ENCODE data around the gene SLC6A7.

Gene SLC6A7

DNA sequence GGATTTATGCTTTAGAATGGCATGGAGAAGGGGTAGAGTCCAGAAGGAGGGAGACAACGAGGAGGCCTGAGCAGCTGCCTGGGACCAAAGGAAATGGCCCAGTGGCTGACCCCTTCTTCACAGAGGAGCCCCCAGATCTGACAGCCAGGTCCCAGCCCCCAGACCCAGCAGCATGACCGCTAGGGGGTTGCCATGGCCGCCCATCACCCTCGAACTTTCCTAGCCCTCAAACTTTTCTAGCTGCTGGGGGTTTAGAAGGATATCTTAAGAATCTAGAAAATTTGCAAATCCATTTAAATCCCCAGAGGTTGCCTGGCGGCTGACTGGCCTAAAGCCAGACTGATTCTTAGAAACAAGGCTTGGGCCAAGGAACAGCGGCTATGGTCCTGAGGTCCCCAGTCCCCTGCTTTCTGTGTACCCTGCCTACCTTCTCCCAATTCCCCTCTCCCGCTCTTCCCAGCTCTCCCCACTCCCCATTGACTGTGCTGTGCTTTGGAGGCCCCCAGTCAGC is 35.2 kb upstream of the SLC6A7 start:
- H2AFZ ChIP-seq (ENCODE audit: low read depth) = no peak overlapping the region
- H3K4me1 ChIP-seq (ENCODE audit: low read depth, poor library complexity, severe bottlenecking) = peaks cover 4% of the 10 kb centered on the region
- no peak overlapping the region for H3K27ac ChIP-seq
- no peaks in the 10 kb centered on the region for H3K27me3 ChIP-seq (ENCODE audit: insufficient read depth, low read depth)
- no peaks in the 10 kb centered on the region for H3K79me2 ChIP-seq (ENCODE audit: insufficient read depth, low read depth)
- no peaks in the 10 kb centered on the region for H3K36me3 ChIP-seq (ENCODE audit: insufficient read depth)
- no peak overlapping the region for H3K4me2 ChIP-seq
- no peak overlapping the region for H3K4me3 ChIP-seq (IDR thresholded peaks at IDR 0.05; ENCODE audit: insufficient read depth, low read depth, low read length)
- no peaks in the 10 kb centered on the region for H4K20me1 ChIP-seq (ENCODE audit: insufficient read depth)
- H3K9ac ChIP-seq = no peak overlapping the region
- TF ChIP-seq, protein P1, sequence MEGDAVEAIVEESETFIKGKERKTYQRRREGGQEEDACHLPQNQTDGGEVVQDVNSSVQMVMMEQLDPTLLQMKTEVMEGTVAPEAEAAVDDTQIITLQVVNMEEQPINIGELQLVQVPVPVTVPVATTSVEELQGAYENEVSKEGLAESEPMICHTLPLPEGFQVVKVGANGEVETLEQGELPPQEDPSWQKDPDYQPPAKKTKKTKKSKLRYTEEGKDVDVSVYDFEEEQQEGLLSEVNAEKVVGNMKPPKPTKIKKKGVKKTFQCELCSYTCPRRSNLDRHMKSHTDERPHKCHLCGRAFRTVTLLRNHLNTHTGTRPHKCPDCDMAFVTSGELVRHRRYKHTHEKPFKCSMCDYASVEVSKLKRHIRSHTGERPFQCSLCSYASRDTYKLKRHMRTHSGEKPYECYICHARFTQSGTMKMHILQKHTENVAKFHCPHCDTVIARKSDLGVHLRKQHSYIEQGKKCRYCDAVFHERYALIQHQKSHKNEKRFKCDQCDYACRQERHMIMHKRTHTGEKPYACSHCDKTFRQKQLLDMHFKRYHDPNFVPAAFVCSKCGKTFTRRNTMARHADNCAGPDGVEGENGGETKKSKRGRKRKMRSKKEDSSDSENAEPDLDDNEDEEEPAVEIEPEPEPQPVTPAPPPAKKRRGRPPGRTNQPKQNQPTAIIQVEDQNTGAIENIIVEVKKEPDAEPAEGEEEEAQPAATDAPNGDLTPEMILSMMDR (conservative IDR thresholded peaks at IDR 0.05; ENCODE audit: low read depth, low read length) = no peak

DNA sequence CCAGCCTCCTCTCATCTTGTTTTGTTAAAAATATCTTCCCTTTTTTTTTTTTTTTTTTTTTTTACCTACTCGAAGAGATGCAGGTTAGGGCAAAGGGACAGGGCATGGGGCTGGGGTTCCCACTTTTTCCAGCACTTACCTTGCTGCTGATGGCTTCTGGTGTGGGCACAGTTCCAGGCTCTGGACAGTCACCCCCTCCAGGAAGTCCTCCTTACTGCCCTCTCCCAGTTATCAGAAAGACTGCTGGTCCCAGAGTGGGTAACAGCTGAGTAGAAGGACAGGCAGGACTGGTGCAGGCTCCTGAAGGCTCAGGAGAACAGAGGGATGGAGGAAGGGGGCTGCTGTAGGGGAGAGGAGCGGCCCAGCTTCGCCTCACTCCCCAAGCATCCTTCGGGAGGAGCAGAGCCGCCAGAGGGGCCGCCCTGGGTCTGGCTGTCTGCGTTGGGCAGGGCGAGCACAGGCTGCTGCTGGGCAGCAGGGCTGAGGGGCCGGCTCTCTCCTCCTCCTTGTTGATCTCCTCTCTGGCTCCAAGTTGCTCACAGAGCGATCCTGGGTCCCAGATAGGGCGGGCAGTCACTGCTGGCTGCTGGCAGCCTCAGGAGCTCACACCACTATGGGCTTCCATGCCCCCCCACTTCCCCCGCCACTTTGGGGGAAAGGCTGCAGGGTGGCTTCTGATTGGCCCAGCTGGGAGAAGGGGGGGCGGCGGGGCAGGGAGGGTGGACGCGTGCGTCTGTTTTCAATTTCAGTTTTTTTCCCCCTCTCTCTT is 34.4 kb upstream of the SLC6A7 start, which contains the start of gene PDGFRB:
Gene PDGFRB (minus strand): TSS at position 588 of the 769 bp plus-strand sequence. CDS start 18,798 bp downstream, outside the sequence.
- Histone ChIP-seq H4K20me1 (ENCODE audit: insufficient read depth) (no peaks in the 10 kb centered on the region), H3K9ac (peak within 1 kb of the TSS; percentile 65), H2AFZ (ENCODE audit: low read depth) (peak within 1 kb of the TSS; percentile 93), H3K4me1 (ENCODE audit: low read depth, poor library complexity, severe bottlenecking) (peaks cover 4% of the 10 kb centered on the region), H3K79me2 (ENCODE audit: insufficient read depth, low read depth) (no peaks in the 10 kb centered on the region), H3K27ac (no peak within 1 kb of the TSS), H3K27me3 (ENCODE audit: insufficient read depth, low read depth) (no peaks in the 10 kb centered on the region), H3K4me2 (peak within 1 kb of the TSS; percentile 66), H3K4me3 (IDR thresholded peaks at IDR 0.05; ENCODE audit: insufficient read depth, low read depth, low read length) (no peak within 1 kb of the TSS), H3K36me3 (ENCODE audit: insufficient read depth) (no peaks in the 10 kb centered on the region)
- TF ChIP-seq, protein P1 (conservative IDR thresholded peaks at IDR 0.05; ENCODE audit: low read depth, low read length) = no peak

DNA sequence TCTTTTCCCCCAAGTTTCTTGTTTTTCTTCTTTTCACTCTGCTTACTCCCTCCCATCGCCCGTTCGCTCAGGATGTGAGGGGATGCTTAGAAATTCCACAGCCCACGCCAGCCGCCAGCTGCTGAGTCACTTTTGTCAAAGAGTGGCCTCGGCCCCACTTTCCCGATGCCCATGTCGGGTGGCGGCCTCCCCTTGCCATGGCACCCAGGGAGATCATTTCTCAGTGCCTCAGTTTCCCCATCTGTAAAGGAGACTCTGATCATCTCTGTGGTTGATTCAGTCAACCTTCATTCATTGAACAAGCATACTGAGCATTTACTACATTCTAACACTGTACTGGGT is 33.9 kb upstream of the SLC6A7 start:
- H2AFZ ChIP-seq (ENCODE audit: low read depth) = peak overlapping the region; percentile 93
- H3K27me3 ChIP-seq (ENCODE audit: insufficient read depth, low read depth) = no peaks in the 10 kb centered on the region
- H4K20me1 ChIP-seq (ENCODE audit: insufficient read depth) = no peaks in the 10 kb centered on the region
- peak overlapping the region; percentile 65 for H3K9ac ChIP-seq
- H3K27ac ChIP-seq = no peak overlapping the region
- peak overlapping the region; percentile 66 for H3K4me2 ChIP-seq
- no peaks in the 10 kb centered on the region for H3K79me2 ChIP-seq (ENCODE audit: insufficient read depth, low read depth)
- no peaks in the 10 kb centered on the region for H3K36me3 ChIP-seq (ENCODE audit: insufficient read depth)
- TF ChIP-seq, protein P1 (conservative IDR thresholded peaks at IDR 0.05; ENCODE audit: low read depth, low read length) = no peak
- no peak overlapping the region for H3K4me3 ChIP-seq (IDR thresholded peaks at IDR 0.05; ENCODE audit: insufficient read depth, low read depth, low read length)
- peaks cover 4% of the 10 kb centered on the region for H3K4me1 ChIP-seq (ENCODE audit: low read depth, poor library complexity, severe bottlenecking)

DNA sequence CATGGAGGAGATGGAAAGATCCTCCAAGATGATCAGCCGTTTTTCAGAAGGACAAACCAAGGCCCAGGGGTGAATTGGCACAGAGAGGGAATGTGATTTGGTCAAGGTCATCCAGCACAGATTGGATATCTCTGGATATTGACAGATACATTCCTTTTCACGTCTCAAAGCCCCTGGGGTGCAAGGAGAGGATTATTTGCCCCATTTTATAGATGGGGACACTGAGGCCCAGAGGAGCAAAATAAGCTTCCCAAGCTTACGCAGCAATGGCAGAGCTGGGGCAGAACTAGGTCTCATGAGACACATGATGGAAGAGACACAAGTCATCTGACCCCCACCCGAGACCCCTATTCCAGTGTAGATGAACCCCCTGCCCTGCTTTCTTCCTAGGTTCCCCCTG is 33.3 kb upstream of the SLC6A7 start:
- H3K36me3 ChIP-seq (ENCODE audit: insufficient read depth) = no peaks in the 10 kb centered on the region
- H3K27me3 ChIP-seq (ENCODE audit: insufficient read depth, low read depth) = no peaks in the 10 kb centered on the region
- H3K4me3 ChIP-seq (IDR thresholded peaks at IDR 0.05; ENCODE audit: insufficient read depth, low read depth, low read length) = no peak overlapping the region
- H3K27ac ChIP-seq = no peak overlapping the region
- no peak overlapping the region; the same call in 1 of the 2 replicates for H3K9ac ChIP-seq
- peaks cover 4% of the 10 kb centered on the region for H3K4me1 ChIP-seq (ENCODE audit: low read depth, poor library complexity, severe bottlenecking)
- TF ChIP-seq, protein P1 (conservative IDR thresholded peaks at IDR 0.05; ENCODE audit: low read depth, low read length) = no peak
- no peaks in the 10 kb centered on the region for H4K20me1 ChIP-seq (ENCODE audit: insufficient read depth)
- H3K4me2 ChIP-seq = peak overlapping the region; percentile 66
- H3K79me2 ChIP-seq (ENCODE audit: insufficient read depth, low read depth) = no peaks in the 10 kb centered on the region
- H2AFZ ChIP-seq (ENCODE audit: low read depth) = peak overlapping the region; percentile 93; the same call in 1 of the 2 replicates
